OCI-M2 (cell line): Measurements from ENCODE around the gene CARD10.

Experiments
- DNase-seq: peaks from one replicate; lab custom pipeline; 2025; ENCODE audit not compliant: unreplicated experiment; lab: John Stamatoyannopoulos, UW

The CARD10 gene

GRCh38 chr22:37504964-37505363 is 14.3 kb downstream of the CARD10 start:
- DNase-seq = no peak

GRCh38 chr22:37503850-37504249 is 15.4 kb downstream of the CARD10 start:
- DNase-seq = no peak

DNA sequence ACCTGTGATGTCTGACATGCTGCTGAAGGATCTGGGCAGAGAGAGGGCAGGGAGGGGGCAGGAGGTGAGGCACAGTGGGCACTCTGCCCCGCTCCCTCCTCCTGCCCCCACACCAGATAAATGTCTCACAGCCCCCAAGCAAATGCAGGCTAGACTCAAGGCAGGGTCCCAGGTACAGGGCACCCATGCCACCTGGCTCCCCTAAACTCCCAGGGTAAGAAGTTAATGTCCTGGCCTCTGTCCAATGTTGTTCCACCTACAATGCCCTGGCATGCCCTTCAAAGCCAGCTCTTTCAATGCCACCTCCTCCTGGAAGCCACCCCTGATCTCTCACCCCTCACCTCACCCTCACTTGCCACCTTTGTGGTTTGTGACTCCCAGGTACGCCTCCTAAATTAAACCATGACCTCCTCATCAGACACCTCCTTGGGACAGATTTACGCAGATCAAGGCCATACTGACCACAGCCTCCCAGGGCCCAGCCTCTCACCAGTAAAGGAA is 16.0 kb downstream of the CARD10 start:
- DNase-seq = no peak

GRCh38 chr22:37502342-37503182 is 16.7 kb downstream of the CARD10 start:
- no peak for DNase-seq

DNA sequence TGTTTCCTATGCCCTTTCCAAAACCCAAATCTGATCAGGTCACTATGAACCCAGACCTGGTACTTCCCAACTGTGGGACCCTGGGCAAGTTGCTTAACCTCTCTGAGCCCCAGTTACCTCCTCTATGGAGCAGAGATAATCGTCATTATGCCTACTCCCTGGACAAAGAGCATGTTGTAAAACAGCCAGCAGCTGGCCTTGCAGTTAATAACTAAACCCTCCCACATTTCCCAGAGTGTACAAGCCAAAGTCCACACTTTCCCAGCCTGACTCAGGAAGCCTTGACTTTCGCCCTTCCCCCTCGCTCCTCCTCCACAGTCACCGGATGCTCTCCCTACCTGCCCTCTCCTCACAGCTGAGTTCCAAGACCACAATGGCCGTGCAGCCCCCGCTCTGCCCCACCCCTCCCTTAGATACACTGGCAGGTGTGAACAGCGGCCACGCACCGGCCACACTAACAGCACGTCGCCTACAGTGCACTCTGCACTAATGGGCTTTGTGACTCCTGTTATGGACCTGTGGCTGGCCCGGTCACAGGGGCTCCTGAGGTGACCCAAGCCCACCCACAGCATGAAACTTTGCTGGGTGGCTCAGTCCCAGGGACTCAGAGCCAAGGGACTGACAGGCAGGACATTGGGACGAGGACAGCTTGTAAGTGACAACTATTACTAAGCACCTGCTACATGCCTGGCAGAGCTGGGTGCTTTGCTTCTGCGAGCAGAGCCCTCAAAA is 17.4 kb downstream of the CARD10 start:
- no peak for DNase-seq

DNA sequence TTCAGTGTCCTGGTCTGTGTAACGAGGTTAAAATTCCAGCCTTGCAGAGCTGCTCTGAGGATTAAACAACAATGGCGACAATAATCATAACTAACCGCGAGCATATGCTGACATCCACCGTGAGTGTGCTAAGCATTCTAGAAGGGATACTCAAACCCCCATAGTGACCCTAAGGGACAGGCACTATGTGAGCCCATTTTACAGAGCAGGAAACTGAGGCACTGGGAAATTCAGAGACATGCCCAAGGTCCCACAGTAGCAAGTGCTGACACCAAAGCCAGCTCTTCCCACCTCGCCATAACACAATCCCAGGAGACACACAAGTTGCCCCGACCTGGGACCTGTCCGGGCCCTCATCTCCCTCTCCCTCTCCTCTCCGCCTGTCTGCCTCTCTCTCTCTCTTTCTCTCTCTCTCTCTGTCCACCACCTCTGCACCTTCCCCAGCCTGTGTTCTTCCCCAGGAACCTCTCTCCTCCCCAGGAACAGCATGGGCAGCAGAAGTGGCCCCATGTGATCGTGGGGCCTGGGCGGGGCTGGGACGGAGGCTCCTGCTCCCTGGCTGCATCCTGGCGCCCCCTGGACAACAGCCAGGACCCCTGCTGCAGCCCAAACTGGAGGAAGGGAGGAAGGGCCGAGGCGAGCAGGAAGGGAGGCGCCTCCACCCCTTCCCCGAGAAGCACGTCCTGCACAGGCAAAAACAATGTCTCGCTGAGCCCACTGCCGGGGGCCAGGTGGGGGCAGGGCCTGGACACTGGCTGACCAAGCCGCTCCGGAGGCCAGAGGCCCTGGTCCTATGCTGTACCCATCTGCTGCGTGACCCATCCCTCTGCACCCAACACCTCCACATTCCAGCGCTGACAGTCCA is 18.2 kb downstream of the CARD10 start:
- no peak for DNase-seq

GRCh38 chr22:37499789-37500540 is 19.2 kb downstream of the CARD10 start:
- no peak for DNase-seq

DNA sequence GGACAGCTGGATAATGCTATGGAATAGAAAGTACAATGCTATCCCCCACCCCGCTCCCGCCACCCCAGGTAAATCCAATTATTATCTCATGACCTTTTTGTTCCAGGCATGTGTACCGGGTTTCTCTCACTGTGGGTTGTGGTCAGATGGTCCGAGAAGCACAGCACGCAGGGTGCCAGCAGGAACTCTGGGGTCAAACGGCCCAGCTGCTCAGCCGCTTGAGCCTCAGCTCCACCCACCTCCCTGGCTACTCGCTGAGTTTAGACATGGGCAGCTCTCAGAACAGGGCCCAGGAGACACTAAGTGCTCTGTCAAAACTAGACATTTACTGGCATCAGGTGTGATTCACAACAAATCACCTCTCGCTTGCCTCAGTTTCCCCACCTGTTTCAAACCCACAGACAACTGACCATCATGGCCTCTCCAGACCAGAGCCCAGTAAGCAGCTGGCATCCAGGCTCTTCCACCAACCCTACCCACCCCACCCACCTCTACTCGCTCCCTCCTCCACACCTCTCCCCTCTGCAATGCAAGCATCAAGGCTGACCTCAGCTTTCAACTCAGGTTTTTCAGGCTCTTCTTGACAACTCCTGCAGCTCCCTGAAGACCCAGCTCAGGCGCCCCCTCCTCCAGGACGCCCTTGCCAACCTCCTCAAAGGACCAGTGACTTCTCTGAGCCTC is 20.0 kb downstream of the CARD10 start:
- no peak for DNase-seq

- DNase-seq = no peak
These were observed 20.8 kb downstream of the CARD10 start for GRCh38 chr22:37498289-37498909.

GRCh38 chr22:37497062-37497599 is 22.1 kb downstream of the CARD10 start:
- no peak for DNase-seq

DNA sequence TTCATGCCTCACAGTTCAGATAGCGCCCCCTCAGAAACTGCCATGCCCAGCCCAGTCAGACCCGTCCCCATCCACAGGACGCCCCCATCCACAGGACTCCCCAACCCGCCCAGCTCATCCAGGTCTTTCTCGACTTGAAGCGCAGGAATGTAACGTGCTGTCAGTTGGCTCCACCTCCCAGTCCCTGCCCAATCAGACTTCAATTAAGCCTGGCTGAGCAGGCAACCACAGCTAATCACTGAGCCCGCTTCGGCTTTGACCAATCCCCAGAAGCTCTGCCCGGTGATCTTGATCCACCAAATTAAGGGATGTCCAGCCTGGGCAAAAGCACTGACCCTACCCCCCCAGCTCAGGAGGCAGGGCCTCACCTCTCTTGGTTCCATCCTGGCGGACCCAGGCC is 22.6 kb downstream of the CARD10 start:
- no peak for DNase-seq

DNA sequence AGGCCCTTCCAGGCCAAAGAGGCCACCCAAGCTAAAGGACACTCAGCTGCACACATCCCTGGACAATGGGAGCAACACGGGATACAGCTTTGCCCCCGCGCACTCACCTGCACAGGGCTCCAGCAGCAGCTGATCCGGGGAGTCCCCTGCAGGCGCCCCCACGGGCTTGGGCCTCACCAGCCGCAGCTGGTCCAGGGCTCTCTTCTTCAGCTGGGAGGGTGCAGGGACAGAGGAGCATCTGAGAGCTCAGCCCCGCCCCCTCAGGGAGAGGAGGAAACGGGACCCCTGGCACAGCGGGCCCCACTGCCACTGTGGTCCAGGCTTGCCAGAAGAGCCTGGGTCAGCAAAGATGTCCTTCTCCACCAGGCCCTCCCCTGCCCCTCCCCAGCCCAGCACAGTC is 25.2 kb downstream of the CARD10 start:
- no peak for DNase-seq

DNA sequence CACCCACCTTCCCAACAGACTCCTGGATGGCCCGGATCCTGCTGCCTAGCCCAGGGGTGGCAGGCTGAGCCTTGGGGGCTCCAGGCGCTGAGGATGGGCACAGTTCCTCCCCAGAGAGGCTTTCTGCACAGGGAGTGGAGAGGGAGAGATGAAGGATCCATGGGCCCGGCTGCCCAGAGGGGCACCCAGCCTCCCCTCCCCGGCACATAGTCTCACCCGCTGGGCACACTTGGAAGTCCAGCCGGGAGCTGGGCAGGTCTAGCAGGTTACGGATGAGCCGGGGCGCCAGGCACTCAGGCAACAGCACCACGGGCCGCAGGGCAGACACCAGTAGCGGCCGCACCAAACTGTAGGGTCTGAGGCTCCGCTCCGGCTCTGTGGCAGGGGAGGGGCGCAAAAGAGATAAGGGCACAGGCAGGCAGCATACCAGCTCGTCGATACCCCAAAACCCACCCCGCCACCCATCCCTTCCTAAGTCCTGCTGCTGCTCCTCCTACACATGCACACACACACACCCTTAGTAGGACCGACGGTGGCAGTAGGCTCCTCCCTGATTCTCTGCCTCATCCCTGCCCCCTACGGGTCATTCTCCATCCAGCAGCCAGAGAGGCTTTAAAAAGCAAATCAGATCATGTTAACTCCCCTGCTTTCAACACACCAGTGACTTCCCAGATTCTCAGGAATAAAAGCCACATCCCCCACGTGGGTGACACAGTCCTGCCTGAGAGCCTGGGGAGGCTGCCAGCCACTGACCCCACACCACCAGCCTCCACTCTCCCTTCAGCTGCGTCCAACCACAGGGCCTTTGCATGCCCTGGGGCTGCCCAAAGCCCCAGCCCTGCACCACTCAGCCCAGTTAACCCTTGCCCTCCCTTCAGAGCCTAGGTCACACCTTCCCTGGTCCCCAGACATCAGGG is 26.5 kb downstream of the CARD10 start:
- no peak for DNase-seq

DNA sequence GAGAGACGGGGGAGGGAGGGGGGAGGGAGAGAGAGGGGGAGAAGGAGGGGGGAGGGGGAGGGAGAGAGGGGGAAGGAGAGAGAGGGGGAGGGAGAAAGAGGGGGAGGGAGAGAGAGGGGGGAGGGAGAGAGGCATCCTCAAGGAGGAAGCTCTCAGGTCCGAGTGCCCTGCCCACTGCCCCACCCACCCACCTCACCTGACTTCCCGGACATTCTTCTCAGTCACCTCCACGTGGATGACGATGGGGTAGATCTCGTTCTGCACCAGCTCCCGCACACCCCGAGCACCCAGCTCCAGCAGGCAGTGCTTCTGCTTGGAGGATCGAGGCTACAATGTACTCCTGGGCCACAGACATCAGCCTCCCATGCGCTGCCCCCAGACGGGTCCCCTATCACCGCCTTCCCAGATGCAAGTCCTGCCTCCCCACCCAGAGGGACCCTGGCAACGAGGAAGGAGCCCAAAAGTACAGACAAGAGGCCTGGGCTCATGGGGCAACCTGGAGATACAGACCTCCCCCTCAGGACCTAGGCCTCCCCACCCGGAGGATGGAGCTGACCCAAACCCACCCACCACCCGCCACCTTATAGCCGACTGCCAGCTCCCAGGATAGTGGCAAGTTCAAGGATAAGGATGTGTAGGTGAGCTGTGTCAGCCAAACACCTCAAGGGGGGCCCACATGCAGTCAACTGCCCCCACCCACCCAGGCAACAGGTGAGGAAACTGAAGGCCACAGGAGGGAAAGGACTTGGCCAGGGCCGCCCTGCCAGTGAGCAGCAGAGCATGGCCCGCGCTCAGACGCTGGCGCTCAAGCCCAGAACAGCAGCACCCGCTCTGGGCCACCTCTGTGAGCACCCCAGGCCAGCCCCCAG is 27.4 kb downstream of the CARD10 start:
- no peak for DNase-seq

- DNase-seq = no peak
These were observed 28.1 kb downstream of the CARD10 start for GRCh38 chr22:37491106-37491505.

GRCh38 chr22:37489983-37490382 is 29.2 kb downstream of the CARD10 start:
- no peak for DNase-seq
